Measurements from ENCODE around the gene CHRNA1.

Gene CHRNA1

GRCh38 chr2:174779361-174779928, 15.2 kb upstream of the CHRNA1 start:
- H3K9ac ChIP-seq (ENCODE audit: low read length): no peak overlapping the region
- peaks cover 5% of the 10 kb centered on the region; the same call in 1 of the 2 replicates for H3K4me1 ChIP-seq (ENCODE audit: low read length)
- no peaks in the 10 kb centered on the region for H4K20me1 ChIP-seq (ENCODE audit: insufficient read depth, low read length)
- no peaks in the 10 kb centered on the region for H3K9me3 ChIP-seq (ENCODE audit: insufficient read depth, low read length)
- no peak overlapping the region for H3K27ac ChIP-seq (ENCODE audit: low read length)
- no peaks in the 10 kb centered on the region for H3K79me2 ChIP-seq (ENCODE audit: low read length)
- H3K4me2 ChIP-seq (ENCODE audit: low read length): no peak overlapping the region
- no peaks in the 10 kb centered on the region for H3K27me3 ChIP-seq (ENCODE audit: low read depth, low read length)
- no peaks in the 10 kb centered on the region for H3K36me3 ChIP-seq (replicated peaks; ENCODE audit: low read depth, low read length)
- no peak overlapping the region for H3K4me3 ChIP-seq (ENCODE audit: low read length)
- TF ChIP-seq EZH2phosphoT487 (IDR thresholded peaks at IDR 0.05; ENCODE audit: low read depth): no peak
- TF ChIP-seq, protein P1, sequence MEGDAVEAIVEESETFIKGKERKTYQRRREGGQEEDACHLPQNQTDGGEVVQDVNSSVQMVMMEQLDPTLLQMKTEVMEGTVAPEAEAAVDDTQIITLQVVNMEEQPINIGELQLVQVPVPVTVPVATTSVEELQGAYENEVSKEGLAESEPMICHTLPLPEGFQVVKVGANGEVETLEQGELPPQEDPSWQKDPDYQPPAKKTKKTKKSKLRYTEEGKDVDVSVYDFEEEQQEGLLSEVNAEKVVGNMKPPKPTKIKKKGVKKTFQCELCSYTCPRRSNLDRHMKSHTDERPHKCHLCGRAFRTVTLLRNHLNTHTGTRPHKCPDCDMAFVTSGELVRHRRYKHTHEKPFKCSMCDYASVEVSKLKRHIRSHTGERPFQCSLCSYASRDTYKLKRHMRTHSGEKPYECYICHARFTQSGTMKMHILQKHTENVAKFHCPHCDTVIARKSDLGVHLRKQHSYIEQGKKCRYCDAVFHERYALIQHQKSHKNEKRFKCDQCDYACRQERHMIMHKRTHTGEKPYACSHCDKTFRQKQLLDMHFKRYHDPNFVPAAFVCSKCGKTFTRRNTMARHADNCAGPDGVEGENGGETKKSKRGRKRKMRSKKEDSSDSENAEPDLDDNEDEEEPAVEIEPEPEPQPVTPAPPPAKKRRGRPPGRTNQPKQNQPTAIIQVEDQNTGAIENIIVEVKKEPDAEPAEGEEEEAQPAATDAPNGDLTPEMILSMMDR (IDR thresholded peaks at IDR 0.05; ENCODE audit: low read depth, low read length): no peak
- H2AFZ ChIP-seq (ENCODE audit: low read depth, low read length): no peak overlapping the region

- no peaks in the 10 kb centered on the region for H3K9me3 ChIP-seq (ENCODE audit: insufficient read depth, low read length)
- H3K27ac ChIP-seq (ENCODE audit: low read length): no peak overlapping the region
- H3K4me2 ChIP-seq (ENCODE audit: low read length): no peak overlapping the region
- no peaks in the 10 kb centered on the region for H3K36me3 ChIP-seq (replicated peaks; ENCODE audit: low read depth, low read length)
- TF ChIP-seq, protein P1 (IDR thresholded peaks at IDR 0.05; ENCODE audit: low read depth, low read length): no peak
- TF ChIP-seq EZH2phosphoT487 (IDR thresholded peaks at IDR 0.05; ENCODE audit: low read depth): no peak
- H3K4me3 ChIP-seq (ENCODE audit: low read length): no peak overlapping the region
- H3K9ac ChIP-seq (ENCODE audit: low read length): no peak overlapping the region
- H2AFZ ChIP-seq (ENCODE audit: low read depth, low read length): no peak overlapping the region
- no peaks in the 10 kb centered on the region for H3K27me3 ChIP-seq (ENCODE audit: low read depth, low read length)
- H4K20me1 ChIP-seq (ENCODE audit: insufficient read depth, low read length): no peaks in the 10 kb centered on the region
- H3K79me2 ChIP-seq (ENCODE audit: low read length): no peaks in the 10 kb centered on the region
- peaks cover 6% of the 10 kb centered on the region; the same call in 1 of the 2 replicates for H3K4me1 ChIP-seq (ENCODE audit: low read length)
These were observed 14.1 kb upstream of the CHRNA1 start for GRCh38 chr2:174778085-174778981.

GRCh38 chr2:174777347-174778084, 13.2 kb upstream of the CHRNA1 start:
- Histone ChIP-seq H3K27me3 (ENCODE audit: low read depth, low read length) (no peaks in the 10 kb centered on the region), H3K27ac (ENCODE audit: low read length) (no peak overlapping the region), H2AFZ (ENCODE audit: low read depth, low read length) (no peak overlapping the region), H3K9ac (ENCODE audit: low read length) (no peak overlapping the region), H3K36me3 (replicated peaks; ENCODE audit: low read depth, low read length) (no peaks in the 10 kb centered on the region), H3K4me2 (ENCODE audit: low read length) (no peak overlapping the region), H3K4me1 (ENCODE audit: low read length) (peaks cover 14% of the 10 kb centered on the region), H3K4me3 (ENCODE audit: low read length) (no peak overlapping the region), H3K9me3 (ENCODE audit: insufficient read depth, low read length) (no peaks in the 10 kb centered on the region), H4K20me1 (ENCODE audit: insufficient read depth, low read length) (no peaks in the 10 kb centered on the region), H3K79me2 (ENCODE audit: low read length) (no peaks in the 10 kb centered on the region)
- TF ChIP-seq, protein P1 (IDR thresholded peaks at IDR 0.05; ENCODE audit: low read depth, low read length): no peak
- no peak for TF ChIP-seq EZH2phosphoT487 (IDR thresholded peaks at IDR 0.05; ENCODE audit: low read depth)

DNA sequence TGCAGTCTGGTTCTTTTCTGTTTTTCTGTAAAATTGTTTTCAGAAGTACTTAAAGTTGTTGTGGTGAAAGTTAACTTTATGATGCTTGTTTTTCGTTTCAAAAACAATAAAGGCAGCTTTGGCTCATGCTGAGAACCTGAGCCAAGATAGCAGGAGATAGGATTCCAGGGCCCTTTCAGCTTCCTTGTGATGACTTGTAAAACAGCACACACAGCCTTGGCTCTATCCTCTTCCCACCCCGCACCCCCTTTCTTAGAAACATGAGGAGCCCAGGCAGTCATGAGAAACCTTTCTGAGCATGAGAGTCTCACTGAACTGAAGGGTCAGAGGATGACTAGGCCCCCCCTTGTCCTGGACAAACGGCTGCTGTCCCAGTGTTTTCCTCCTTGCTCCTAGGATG, 12.4 kb upstream of the CHRNA1 start:
- Histone ChIP-seq H3K79me2 (ENCODE audit: low read length) (no peaks in the 10 kb centered on the region), H3K36me3 (replicated peaks; ENCODE audit: low read depth, low read length) (no peaks in the 10 kb centered on the region), H2AFZ (ENCODE audit: low read depth, low read length) (no peak overlapping the region), H3K4me1 (ENCODE audit: low read length) (peaks cover 23% of the 10 kb centered on the region), H4K20me1 (ENCODE audit: insufficient read depth, low read length) (no peaks in the 10 kb centered on the region), H3K4me2 (ENCODE audit: low read length) (no peak overlapping the region), H3K9ac (ENCODE audit: low read length) (no peak overlapping the region), H3K9me3 (ENCODE audit: insufficient read depth, low read length) (no peaks in the 10 kb centered on the region), H3K4me3 (ENCODE audit: low read length) (no peak overlapping the region), H3K27me3 (ENCODE audit: low read depth, low read length) (no peaks in the 10 kb centered on the region), H3K27ac (ENCODE audit: low read length) (no peak overlapping the region)
- TF ChIP-seq, protein P1 (IDR thresholded peaks at IDR 0.05; ENCODE audit: low read depth, low read length): no peak
- no peak for TF ChIP-seq EZH2phosphoT487 (IDR thresholded peaks at IDR 0.05; ENCODE audit: low read depth)

Measured in OCI-LY3 (cell line).